Ishikawa (cell line): ENCODE measurements around the gene TPD52L2.

Source experiments
- CREB1 ChIP-seq: IDR thresholded peaks from 2 replicates; pipeline ENCODE4 v1.6.1; 2012; ENCODE audit warnings: low read depth
- EGR1 ChIP-seq: IDR thresholded peaks from 2 replicates; pipeline ENCODE4 v1.6.1; 2012
- EP300 ChIP-seq: IDR thresholded peaks from 2 replicates; pipeline ENCODE4 v1.6.1; 2012; ENCODE audit warnings: borderline replicate concordance
- RAD21 ChIP-seq: IDR thresholded peaks from 2 replicates; pipeline ENCODE4 v1.6.1; 2012; ENCODE audit warnings: low read depth
- TAF1 ChIP-seq: IDR thresholded peaks from 2 replicates; pipeline ENCODE4 v1.6.1; 2012; ENCODE audit warnings: low read depth, mild to moderate bottlenecking
- TF ChIP-seq, protein P1 (sequence below): IDR thresholded peaks from 2 replicates; pipeline ENCODE4 v1.6.1; 2012; ENCODE audit warnings: low read depth, mild to moderate bottlenecking
- TF ChIP-seq, protein P2 (sequence below): IDR thresholded peaks from 2 replicates; pipeline ENCODE4 v1.6.1; 2012
- TF ChIP-seq, protein P3 (sequence below): IDR thresholded peaks from 2 replicates; pipeline ENCODE4 v1.6.1; 2012

GRCh38 chr20:63937596-63937995, 72.5 kb downstream of the TPD52L2 start:
- no peak for TF ChIP-seq CREB1
- TF ChIP-seq, protein P1, sequence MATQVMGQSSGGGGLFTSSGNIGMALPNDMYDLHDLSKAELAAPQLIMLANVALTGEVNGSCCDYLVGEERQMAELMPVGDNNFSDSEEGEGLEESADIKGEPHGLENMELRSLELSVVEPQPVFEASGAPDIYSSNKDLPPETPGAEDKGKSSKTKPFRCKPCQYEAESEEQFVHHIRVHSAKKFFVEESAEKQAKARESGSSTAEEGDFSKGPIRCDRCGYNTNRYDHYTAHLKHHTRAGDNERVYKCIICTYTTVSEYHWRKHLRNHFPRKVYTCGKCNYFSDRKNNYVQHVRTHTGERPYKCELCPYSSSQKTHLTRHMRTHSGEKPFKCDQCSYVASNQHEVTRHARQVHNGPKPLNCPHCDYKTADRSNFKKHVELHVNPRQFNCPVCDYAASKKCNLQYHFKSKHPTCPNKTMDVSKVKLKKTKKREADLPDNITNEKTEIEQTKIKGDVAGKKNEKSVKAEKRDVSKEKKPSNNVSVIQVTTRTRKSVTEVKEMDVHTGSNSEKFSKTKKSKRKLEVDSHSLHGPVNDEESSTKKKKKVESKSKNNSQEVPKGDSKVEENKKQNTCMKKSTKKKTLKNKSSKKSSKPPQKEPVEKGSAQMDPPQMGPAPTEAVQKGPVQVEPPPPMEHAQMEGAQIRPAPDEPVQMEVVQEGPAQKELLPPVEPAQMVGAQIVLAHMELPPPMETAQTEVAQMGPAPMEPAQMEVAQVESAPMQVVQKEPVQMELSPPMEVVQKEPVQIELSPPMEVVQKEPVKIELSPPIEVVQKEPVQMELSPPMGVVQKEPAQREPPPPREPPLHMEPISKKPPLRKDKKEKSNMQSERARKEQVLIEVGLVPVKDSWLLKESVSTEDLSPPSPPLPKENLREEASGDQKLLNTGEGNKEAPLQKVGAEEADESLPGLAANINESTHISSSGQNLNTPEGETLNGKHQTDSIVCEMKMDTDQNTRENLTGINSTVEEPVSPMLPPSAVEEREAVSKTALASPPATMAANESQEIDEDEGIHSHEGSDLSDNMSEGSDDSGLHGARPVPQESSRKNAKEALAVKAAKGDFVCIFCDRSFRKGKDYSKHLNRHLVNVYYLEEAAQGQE, result no peak
- no peak for TF ChIP-seq TAF1
- TF ChIP-seq, protein P2, sequence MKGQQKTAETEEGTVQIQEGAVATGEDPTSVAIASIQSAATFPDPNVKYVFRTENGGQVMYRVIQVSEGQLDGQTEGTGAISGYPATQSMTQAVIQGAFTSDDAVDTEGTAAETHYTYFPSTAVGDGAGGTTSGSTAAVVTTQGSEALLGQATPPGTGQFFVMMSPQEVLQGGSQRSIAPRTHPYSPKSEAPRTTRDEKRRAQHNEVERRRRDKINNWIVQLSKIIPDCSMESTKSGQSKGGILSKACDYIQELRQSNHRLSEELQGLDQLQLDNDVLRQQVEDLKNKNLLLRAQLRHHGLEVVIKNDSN, result no peak
- TF ChIP-seq RAD21, result no peak
- TF ChIP-seq, protein P3, sequence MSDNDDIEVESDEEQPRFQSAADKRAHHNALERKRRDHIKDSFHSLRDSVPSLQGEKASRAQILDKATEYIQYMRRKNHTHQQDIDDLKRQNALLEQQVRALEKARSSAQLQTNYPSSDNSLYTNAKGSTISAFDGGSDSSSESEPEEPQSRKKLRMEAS, result no peak
- TF ChIP-seq EP300, result no peak
- no peak for TF ChIP-seq EGR1
